Mucosa of stomach (tissue), 1 donor: ENCODE results near the gene COL28A1.

ENCODE experiments used
- H3K27me3 ChIP-seq: one replicate; pipeline ENCODE4 v1.7.0; 2013; ENCODE audit warnings: mild to moderate bottlenecking, low read length; ENCODE audit not compliant: control insufficient read depth, insufficient read depth
- H3K36me3 ChIP-seq: one replicate; pipeline ENCODE4 v1.7.0; 2013; ENCODE audit warnings: low read length; ENCODE audit not compliant: control insufficient read depth, insufficient read depth
- H3K4me1 ChIP-seq: one replicate; pipeline ENCODE4 v1.7.0; 2013; ENCODE audit warnings: mild to moderate bottlenecking, low read length; ENCODE audit not compliant: control insufficient read depth, insufficient read depth
- H3K4me3 ChIP-seq: one replicate; pipeline ENCODE4 v1.7.0; 2013; ENCODE audit warnings: low read length
- H3K9ac ChIP-seq: one replicate; pipeline ENCODE4 v1.7.0; 2013; ENCODE audit warnings: mild to moderate bottlenecking, low read length, moderate library complexity
- H3K9me3 ChIP-seq: one replicate; pipeline ENCODE4 v1.7.0; 2013; ENCODE audit warnings: mild to moderate bottlenecking, low read length, moderate library complexity; ENCODE audit not compliant: control insufficient read depth
- donor health status: Pancreatic carcinoma.

COL28A1 gene

GRCh38 chr7:7385421-7385820 lies 150.3 kb downstream of the COL28A1 start:
- H3K4me3 ChIP-seq = no peak overlapping the region
- no peaks in the 10 kb centered on the region for H3K36me3 ChIP-seq
- H3K27me3 ChIP-seq = no peaks in the 10 kb centered on the region
- no peaks in the 10 kb centered on the region for H3K9me3 ChIP-seq
- H3K4me1 ChIP-seq = no peaks in the 10 kb centered on the region
- H3K9ac ChIP-seq = no peak overlapping the region

GRCh38 chr7:7384228-7384627 lies 151.4 kb downstream of the COL28A1 start:
- Histone ChIP-seq H3K4me1 (no peaks in the 10 kb centered on the region), H3K9me3 (no peaks in the 10 kb centered on the region), H3K36me3 (no peaks in the 10 kb centered on the region), H3K9ac (no peak overlapping the region), H3K4me3 (no peak overlapping the region), H3K27me3 (no peaks in the 10 kb centered on the region)

GRCh38 chr7:7375538-7375937 lies 160.1 kb downstream of the COL28A1 start:
- H3K27me3 ChIP-seq = no peaks in the 10 kb centered on the region
- H3K4me3 ChIP-seq = no peak overlapping the region
- H3K36me3 ChIP-seq = no peaks in the 10 kb centered on the region
- H3K9me3 ChIP-seq = no peaks in the 10 kb centered on the region
- peaks cover 9% of the 10 kb centered on the region for H3K4me1 ChIP-seq
- no peak overlapping the region for H3K9ac ChIP-seq

- no peak overlapping the region for H3K9ac ChIP-seq
- peaks cover 13% of the 10 kb centered on the region for H3K4me1 ChIP-seq
- H3K36me3 ChIP-seq = no peaks in the 10 kb centered on the region
- no peaks in the 10 kb centered on the region for H3K27me3 ChIP-seq
- H3K9me3 ChIP-seq = no peaks in the 10 kb centered on the region
- H3K4me3 ChIP-seq = no peak overlapping the region
These were observed 165.6 kb downstream of the COL28A1 start for GRCh38 chr7:7370076-7370475.

GRCh38 chr7:7369134-7369533 lies 166.5 kb downstream of the COL28A1 start:
- Histone ChIP-seq H3K4me3 (no peak overlapping the region), H3K4me1 (peaks cover 10% of the 10 kb centered on the region), H3K27me3 (no peaks in the 10 kb centered on the region), H3K36me3 (no peaks in the 10 kb centered on the region), H3K9me3 (no peaks in the 10 kb centered on the region), H3K9ac (no peak overlapping the region)

- Histone ChIP-seq H3K4me1 (no peaks in the 10 kb centered on the region), H3K27me3 (no peaks in the 10 kb centered on the region), H3K9ac (no peak overlapping the region), H3K4me3 (no peak overlapping the region), H3K9me3 (no peaks in the 10 kb centered on the region), H3K36me3 (no peaks in the 10 kb centered on the region)
These were observed 181.0 kb downstream of the COL28A1 start for GRCh38 chr7:7354674-7355073.

- Histone ChIP-seq H3K27me3 (no peaks in the 10 kb centered on the region), H3K9ac (no peak overlapping the region), H3K4me1 (no peaks in the 10 kb centered on the region), H3K36me3 (no peaks in the 10 kb centered on the region), H3K4me3 (no peak overlapping the region), H3K9me3 (no peaks in the 10 kb centered on the region)
These were observed 182.8 kb downstream of the COL28A1 start for GRCh38 chr7:7352845-7353244.

- Histone ChIP-seq H3K4me1 (no peaks in the 10 kb centered on the region), H3K36me3 (no peaks in the 10 kb centered on the region), H3K9ac (no peak overlapping the region), H3K4me3 (no peak overlapping the region), H3K9me3 (no peaks in the 10 kb centered on the region), H3K27me3 (no peaks in the 10 kb centered on the region)
These were observed 183.8 kb downstream of the COL28A1 start for GRCh38 chr7:7351832-7352231.

GRCh38 chr7:7351156-7351555 lies 184.5 kb downstream of the COL28A1 start:
- Histone ChIP-seq H3K9me3 (no peaks in the 10 kb centered on the region), H3K4me1 (no peaks in the 10 kb centered on the region), H3K4me3 (no peak overlapping the region), H3K9ac (no peak overlapping the region), H3K27me3 (no peaks in the 10 kb centered on the region), H3K36me3 (no peaks in the 10 kb centered on the region)

- Histone ChIP-seq H3K9me3 (no peaks in the 10 kb centered on the region), H3K4me1 (no peaks in the 10 kb centered on the region)
These were observed 186.5 kb downstream of the COL28A1 start for GRCh38 chr7:7349156-7349555.

GRCh38 chr7:7347045-7347444 lies 188.6 kb downstream of the COL28A1 start:
- no peaks in the 10 kb centered on the region for H3K27me3 ChIP-seq
- H3K9ac ChIP-seq = no peak overlapping the region
- no peaks in the 10 kb centered on the region for H3K36me3 ChIP-seq
- H3K4me3 ChIP-seq = no peak overlapping the region
- no peaks in the 10 kb centered on the region for H3K4me1 ChIP-seq
- H3K9me3 ChIP-seq = no peaks in the 10 kb centered on the region

More at GRCh38 chr7:7349156-7349555, 186.5 kb downstream of the COL28A1 start:
- H3K27me3 ChIP-seq = no peaks in the 10 kb centered on the region
- H3K36me3 ChIP-seq = no peaks in the 10 kb centered on the region
- no peak overlapping the region for H3K9ac ChIP-seq
- H3K4me3 ChIP-seq = no peak overlapping the region

GRCh38 chr7:7344583-7344982 lies 191.1 kb downstream of the COL28A1 start:
- H3K9ac ChIP-seq = no peak overlapping the region
- no peaks in the 10 kb centered on the region for H3K27me3 ChIP-seq
- no peaks in the 10 kb centered on the region for H3K36me3 ChIP-seq
- no peaks in the 10 kb centered on the region for H3K9me3 ChIP-seq
- H3K4me1 ChIP-seq = no peaks in the 10 kb centered on the region
- no peak overlapping the region for H3K4me3 ChIP-seq

GRCh38 chr7:7335909-7336308 lies 199.8 kb downstream of the COL28A1 start:
- H3K27me3 ChIP-seq = no peaks in the 10 kb centered on the region
- H3K36me3 ChIP-seq = no peaks in the 10 kb centered on the region
- no peak overlapping the region for H3K4me3 ChIP-seq
- no peaks in the 10 kb centered on the region for H3K9me3 ChIP-seq
- H3K4me1 ChIP-seq = no peaks in the 10 kb centered on the region
- no peak overlapping the region for H3K9ac ChIP-seq
